ENCODE measurements around the gene PPP1R14C. TPM values are rescaled to one million over a fixed set of nuclear protein-coding genes. Genes with fewer than 3 reads are reported as not detected.
"Not testable (repeated sequence)": the region's sequence is repeated elsewhere in the genome, so short reads cannot be mapped to it uniquely, and the experiment has no call there.

Gene PPP1R14C
- total RNA-seq, 6 experiments from 2014 or later, result 0.17 TPM; not detected in 5

- H3K27me3 Mint-ChIP-seq (ENCODE audit: insufficient read depth), result peaks cover 8% of the 10 kb centered on the region; the same call in 1 of the 2 replicates
- TF ChIP-seq, protein P1, sequence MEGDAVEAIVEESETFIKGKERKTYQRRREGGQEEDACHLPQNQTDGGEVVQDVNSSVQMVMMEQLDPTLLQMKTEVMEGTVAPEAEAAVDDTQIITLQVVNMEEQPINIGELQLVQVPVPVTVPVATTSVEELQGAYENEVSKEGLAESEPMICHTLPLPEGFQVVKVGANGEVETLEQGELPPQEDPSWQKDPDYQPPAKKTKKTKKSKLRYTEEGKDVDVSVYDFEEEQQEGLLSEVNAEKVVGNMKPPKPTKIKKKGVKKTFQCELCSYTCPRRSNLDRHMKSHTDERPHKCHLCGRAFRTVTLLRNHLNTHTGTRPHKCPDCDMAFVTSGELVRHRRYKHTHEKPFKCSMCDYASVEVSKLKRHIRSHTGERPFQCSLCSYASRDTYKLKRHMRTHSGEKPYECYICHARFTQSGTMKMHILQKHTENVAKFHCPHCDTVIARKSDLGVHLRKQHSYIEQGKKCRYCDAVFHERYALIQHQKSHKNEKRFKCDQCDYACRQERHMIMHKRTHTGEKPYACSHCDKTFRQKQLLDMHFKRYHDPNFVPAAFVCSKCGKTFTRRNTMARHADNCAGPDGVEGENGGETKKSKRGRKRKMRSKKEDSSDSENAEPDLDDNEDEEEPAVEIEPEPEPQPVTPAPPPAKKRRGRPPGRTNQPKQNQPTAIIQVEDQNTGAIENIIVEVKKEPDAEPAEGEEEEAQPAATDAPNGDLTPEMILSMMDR (IDR thresholded peaks at IDR 0.05), result no peak
- H3K4me3 Mint-ChIP-seq, result no peak overlapping the region
- H3K36me3 Mint-ChIP-seq (ENCODE audit: low read depth), result no peaks in the 10 kb centered on the region
- H3K9me3 Mint-ChIP-seq, result no peaks in the 10 kb centered on the region
- H3K4me1 Mint-ChIP-seq (ENCODE audit: low read depth), result no peaks in the 10 kb centered on the region; the same call in 1 of the 2 replicates
- H3K27ac Mint-ChIP-seq, result no peak overlapping the region
- no peak for DNase-seq
Observed at GRCh38 chr6:150177259-150177951, 34.6 kb downstream of the PPP1R14C start.

- DNase-seq, result no peak
- TF ChIP-seq, protein P1 (IDR thresholded peaks at IDR 0.05), result no peak
- Mint-ChIP-seq H3K36me3 (ENCODE audit: low read depth) (no peaks in the 10 kb centered on the region), H3K4me1 (ENCODE audit: low read depth) (peaks cover 3% of the 10 kb centered on the region; the same call in 1 of the 2 replicates), H3K9me3 (no peaks in the 10 kb centered on the region), H3K4me3 (no peak overlapping the region), H3K27me3 (ENCODE audit: insufficient read depth) (peaks cover 8% of the 10 kb centered on the region; the same call in 1 of the 2 replicates), H3K27ac (no peak overlapping the region)
Observed at GRCh38 chr6:150177952-150178520, 35.2 kb downstream of the PPP1R14C start.

GRCh38 chr6:150179030-150179429 lies 36.2 kb downstream of the PPP1R14C start:
- Mint-ChIP-seq H3K4me1 (ENCODE audit: low read depth) (peaks cover 5% of the 10 kb centered on the region; the same call in 1 of the 2 replicates), H3K27me3 (ENCODE audit: insufficient read depth) (peaks cover 8% of the 10 kb centered on the region; the same call in 1 of the 2 replicates), H3K27ac (no peak overlapping the region), H3K4me3 (no peak overlapping the region), H3K9me3 (no peaks in the 10 kb centered on the region), H3K36me3 (ENCODE audit: low read depth) (no peaks in the 10 kb centered on the region)
- TF ChIP-seq, protein P1 (IDR thresholded peaks at IDR 0.05), result no peak
- no peak for DNase-seq

GRCh38 chr6:150179907-150180424 lies 37.1 kb downstream of the PPP1R14C start:
- not testable (repeated sequence) for H3K36me3 Mint-ChIP-seq (ENCODE audit: low read depth); H3K4me1 Mint-ChIP-seq (ENCODE audit: low read depth); H3K9me3 Mint-ChIP-seq; H3K27ac Mint-ChIP-seq; H3K4me3 Mint-ChIP-seq; DNase-seq; H3K27me3 Mint-ChIP-seq (ENCODE audit: insufficient read depth)

GRCh38 chr6:150180517-150180916 lies 37.7 kb downstream of the PPP1R14C start:
- Mint-ChIP-seq H3K27me3 (ENCODE audit: insufficient read depth) (peaks cover 8% of the 10 kb centered on the region; the same call in 1 of the 2 replicates), H3K9me3 (no peaks in the 10 kb centered on the region), H3K27ac (no peak overlapping the region), H3K36me3 (ENCODE audit: low read depth) (no peaks in the 10 kb centered on the region), H3K4me3 (no peak overlapping the region), H3K4me1 (ENCODE audit: low read depth) (peaks cover 5% of the 10 kb centered on the region; the same call in 1 of the 2 replicates)
- TF ChIP-seq, protein P1 (IDR thresholded peaks at IDR 0.05), result no peak
- DNase-seq, result no peak
